ENCODE results near the gene RGS8. TPM values are rescaled to one million over a fixed set of nuclear protein-coding genes. Genes with fewer than 3 reads are reported as not detected.
A peak's percentile ranks its signal among the peaks of the same experiment; 100 is the strongest.

The RGS8 gene
- total and polyA plus RNA-seq, 2 of the 4 experiments (the other 2 are of a cell fraction) = not detected

DNA sequence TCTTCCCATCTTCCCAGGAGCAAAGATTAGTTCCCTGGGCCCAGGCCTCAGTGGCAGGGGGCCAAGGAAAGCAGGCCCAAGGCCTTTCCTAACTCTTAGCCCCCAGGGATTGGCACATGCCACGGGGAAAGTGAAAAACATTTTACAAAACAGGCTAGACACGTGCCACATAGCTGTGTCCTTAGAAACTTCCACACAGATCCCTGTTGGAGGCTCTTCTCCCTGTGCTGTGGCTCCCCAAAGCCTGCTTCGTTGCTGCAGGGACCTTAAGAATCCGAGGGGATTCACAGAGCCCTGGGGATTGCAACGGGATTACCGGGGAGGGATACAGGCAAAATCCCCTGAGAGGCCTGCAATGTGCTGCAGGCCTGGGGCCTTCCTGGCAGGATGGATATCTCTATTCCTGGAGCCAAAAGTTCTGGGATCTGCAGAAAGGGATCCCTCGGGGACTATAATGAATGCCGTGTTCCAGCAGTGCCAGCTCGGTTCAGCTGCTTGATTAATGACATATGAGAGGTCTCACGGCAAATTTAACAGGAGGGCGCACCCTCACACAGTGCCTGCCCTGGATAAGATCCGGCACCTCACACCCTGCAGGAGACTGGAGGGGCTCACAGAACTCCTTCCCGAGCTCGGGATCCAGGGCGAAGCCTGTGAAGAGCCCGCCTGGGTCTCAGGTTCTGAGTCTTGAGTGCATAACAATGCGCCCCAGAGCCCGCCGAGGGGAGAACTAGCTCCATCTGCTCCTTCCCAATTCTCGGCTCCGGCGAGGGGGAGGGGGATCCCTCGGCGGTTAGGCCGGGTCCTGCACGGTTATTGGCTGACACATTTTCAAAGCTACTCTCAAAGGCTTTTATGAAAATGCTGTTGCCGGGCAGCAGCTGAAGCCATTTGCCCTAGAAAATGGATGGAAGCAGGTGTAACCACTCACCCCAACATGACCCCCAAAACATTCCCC lies 15.3 kb upstream of the RGS8 start:
- Histone ChIP-seq H3K18ac (ENCODE audit: low read depth, low read length) (no peak overlapping the region), H4K8ac (ENCODE audit: low read depth in 2 of 2, low read length in 2 of 2) (no peak overlapping the region), H3K14ac (replicated peaks; ENCODE audit: low read depth, low read length) (no peak overlapping the region), H3K36me3 (ENCODE audit: control insufficient read depth, insufficient read depth, low read length) (no peaks in the 10 kb centered on the region), H2BK120ac (ENCODE audit: low read depth, low read length) (no peak overlapping the region), H3K9ac (ENCODE audit: low read depth, low read length) (no peak overlapping the region), H3K4me1 (ENCODE audit: control insufficient read depth, insufficient read depth, low read length) (no peaks in the 10 kb centered on the region), H3K9me1 (ENCODE audit: insufficient read depth, low read length) (no peaks in the 10 kb centered on the region), H3K9me3 (ENCODE audit: control insufficient read depth, insufficient read depth, low read length) (no peaks in the 10 kb centered on the region), H2BK5ac (ENCODE audit: low read depth, low read length, poor library complexity, severe bottlenecking) (no peak overlapping the region), H4K5ac (ENCODE audit: low read depth, low read length) (no peak overlapping the region), H2BK20ac (ENCODE audit: low read depth, low read length) (no peak overlapping the region), H3K27ac (ENCODE audit: insufficient read depth, low read length) (no peak overlapping the region), H3K4me3 (ENCODE audit: insufficient read depth, low read depth, low read length) (no peak overlapping the region), H3K56ac (ENCODE audit: extremely low read depth, insufficient read depth, low read length) (no peak overlapping the region), H3K23ac (ENCODE audit: low read depth, low read length) (no peak overlapping the region), H4K20me1 (ENCODE audit: insufficient read depth, low read length) (no peaks in the 10 kb centered on the region), H3K27me3 (ENCODE audit: control insufficient read depth, insufficient read depth, low read length) (peaks cover 8% of the 10 kb centered on the region), H2AK5ac (ENCODE audit: low read depth, low read length) (no peak overlapping the region), H2AFZ (replicated peaks; ENCODE audit: low read length, poor library complexity) (peak overlapping the region; percentile 40), H3K4ac (ENCODE audit: low read depth, low read length) (no peak overlapping the region), H3K4me2 (ENCODE audit: low read depth, low read length) (no peak overlapping the region), H2AK9ac (replicated peaks; ENCODE audit: low read depth, low read length, poor library complexity) (peak overlapping the region; percentile 9), H4K91ac (ENCODE audit: insufficient read depth, low read depth, low read length) (no peak overlapping the region), H3K79me1 (ENCODE audit: low read depth in 1 of 2, low read length in 2 of 2) (no peaks in the 10 kb centered on the region), H2BK15ac (ENCODE audit: low read depth, low read length) (no peak overlapping the region)
- in situ Hi-C loops (cut with MboI; ENCODE audit: low sequenced_read_pairs) (no loop called here), intact Hi-C loops (cut with micrococcal nuclease) (no loop called here), dilution Hi-C loops (cut with HindIII; ENCODE audit: low sequenced_read_pairs, unreplicated experiment) (no loop called here)
- CTCF ChIA-PET = interaction anchor here (0.6 kb wide), 1 partner anchor 9 kb away, joined by 3 read pairs; no protein-coding TSS in a partner anchor
- no peak for ATAC-seq (ENCODE audit: low read depth)
- DNase-seq = no peak
- 23% methylated on average over 10 of the region's 27 CpGs; no CpG with 5 or more reads in 1 of the 2 experiments for WGBS, 2 experiments (ENCODE audit: extremely low coverage in 2 of 2, insufficient read length in 1 of 2)
- BruUV-seq (replicated peaks) = no TSS peak
- POLR2A ChIA-PET (ENCODE audit: unreplicated experiment) = interaction anchor here (0.5 kb wide), 1 partner anchor 17 kb away, joined by 13 read pairs; no protein-coding TSS in a partner anchor
- TF ChIP-seq, protein P1, sequence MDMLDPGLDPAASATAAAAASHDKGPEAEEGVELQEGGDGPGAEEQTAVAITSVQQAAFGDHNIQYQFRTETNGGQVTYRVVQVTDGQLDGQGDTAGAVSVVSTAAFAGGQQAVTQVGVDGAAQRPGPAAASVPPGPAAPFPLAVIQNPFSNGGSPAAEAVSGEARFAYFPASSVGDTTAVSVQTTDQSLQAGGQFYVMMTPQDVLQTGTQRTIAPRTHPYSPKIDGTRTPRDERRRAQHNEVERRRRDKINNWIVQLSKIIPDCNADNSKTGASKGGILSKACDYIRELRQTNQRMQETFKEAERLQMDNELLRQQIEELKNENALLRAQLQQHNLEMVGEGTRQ (IDR thresholded peaks at IDR 0.05; ENCODE audit: low read depth, low read length) = no peak
- no peak for TF ChIP-seq MAFK (IDR thresholded peaks at IDR 0.05; ENCODE audit: low read depth, low read length)
- TF ChIP-seq BHLHE40 (IDR thresholded peaks at IDR 0.05; ENCODE audit: low read depth, low read length) = no peak
- TF ChIP-seq, protein P2, sequence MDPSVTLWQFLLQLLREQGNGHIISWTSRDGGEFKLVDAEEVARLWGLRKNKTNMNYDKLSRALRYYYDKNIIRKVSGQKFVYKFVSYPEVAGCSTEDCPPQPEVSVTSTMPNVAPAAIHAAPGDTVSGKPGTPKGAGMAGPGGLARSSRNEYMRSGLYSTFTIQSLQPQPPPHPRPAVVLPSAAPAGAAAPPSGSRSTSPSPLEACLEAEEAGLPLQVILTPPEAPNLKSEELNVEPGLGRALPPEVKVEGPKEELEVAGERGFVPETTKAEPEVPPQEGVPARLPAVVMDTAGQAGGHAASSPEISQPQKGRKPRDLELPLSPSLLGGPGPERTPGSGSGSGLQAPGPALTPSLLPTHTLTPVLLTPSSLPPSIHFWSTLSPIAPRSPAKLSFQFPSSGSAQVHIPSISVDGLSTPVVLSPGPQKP (IDR thresholded peaks at IDR 0.05; ENCODE audit: borderline replicate concordance, low read depth, low read length) = no peak
- no peak for TF ChIP-seq SMC3 (IDR thresholded peaks at IDR 0.05; ENCODE audit: low read depth, low read length)
- TF ChIP-seq, protein P3, sequence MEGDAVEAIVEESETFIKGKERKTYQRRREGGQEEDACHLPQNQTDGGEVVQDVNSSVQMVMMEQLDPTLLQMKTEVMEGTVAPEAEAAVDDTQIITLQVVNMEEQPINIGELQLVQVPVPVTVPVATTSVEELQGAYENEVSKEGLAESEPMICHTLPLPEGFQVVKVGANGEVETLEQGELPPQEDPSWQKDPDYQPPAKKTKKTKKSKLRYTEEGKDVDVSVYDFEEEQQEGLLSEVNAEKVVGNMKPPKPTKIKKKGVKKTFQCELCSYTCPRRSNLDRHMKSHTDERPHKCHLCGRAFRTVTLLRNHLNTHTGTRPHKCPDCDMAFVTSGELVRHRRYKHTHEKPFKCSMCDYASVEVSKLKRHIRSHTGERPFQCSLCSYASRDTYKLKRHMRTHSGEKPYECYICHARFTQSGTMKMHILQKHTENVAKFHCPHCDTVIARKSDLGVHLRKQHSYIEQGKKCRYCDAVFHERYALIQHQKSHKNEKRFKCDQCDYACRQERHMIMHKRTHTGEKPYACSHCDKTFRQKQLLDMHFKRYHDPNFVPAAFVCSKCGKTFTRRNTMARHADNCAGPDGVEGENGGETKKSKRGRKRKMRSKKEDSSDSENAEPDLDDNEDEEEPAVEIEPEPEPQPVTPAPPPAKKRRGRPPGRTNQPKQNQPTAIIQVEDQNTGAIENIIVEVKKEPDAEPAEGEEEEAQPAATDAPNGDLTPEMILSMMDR (conservative IDR thresholded peaks at IDR 0.05; ENCODE audit: low read depth, low read length) = no peak
- no peak for TF ChIP-seq MAZ (IDR thresholded peaks at IDR 0.05; ENCODE audit: borderline replicate concordance, low read depth, low read length)
- TF ChIP-seq MXI1 (IDR thresholded peaks at IDR 0.05; ENCODE audit: borderline replicate concordance, low read depth, low read length) = no peak
- no peak for TF ChIP-seq NFE2L2 (IDR thresholded peaks at IDR 0.05; ENCODE audit: low read depth, low read length)
- TF ChIP-seq RFX5 (IDR thresholded peaks at IDR 0.05; ENCODE audit: low read depth, low read length) = no peak
- TF ChIP-seq CEBPB (IDR thresholded peaks at IDR 0.05; ENCODE audit: low read depth, low read length) = no peak
- no peak for TF ChIP-seq RCOR1 (IDR thresholded peaks at IDR 0.05; ENCODE audit: insufficient replicate concordance, low read length)
- no peak for TF ChIP-seq CHD1 (IDR thresholded peaks at IDR 0.05; ENCODE audit: low read depth, low read length)
- no peak for TF ChIP-seq POLR2A (IDR thresholded peaks at IDR 0.05; ENCODE audit: low read depth, low read length)

Measured in IMR-90 (cell line).